Activated CD8-positive, alpha-beta memory T cell treated with anti-CD3 and anti-CD28 coated beads for 48 hours (primary cell): ENCODE measurements around the gene IL20RB.

Experiments
- DNase-seq, 3 experiments: peaks; one replicate each; pipeline ENCODE4 v3.0.0-alpha.2; 2020; ENCODE audit warnings: low read depth in 2 of 3, low spot score in 2 of 3

Gene IL20RB

GRCh38 chr3:136957751-136958288 is at the start of gene IL20RB:
Gene IL20RB (plus strand): TSS chr3:136957983. CDS start chr3:136958114, 131 bp downstream.
- DNase-seq: no peak

- no peak for DNase-seq
These were observed 49.5 kb upstream of the IL20RB start for GRCh38 chr3:136908297-136908696.

GRCh38 chr3:136909187-136909586 is 48.6 kb upstream of the IL20RB start:
- DNase-seq: no peak

GRCh38 chr3:136910697-136911096 is 47.1 kb upstream of the IL20RB start:
- no peak for DNase-seq

GRCh38 chr3:136913168-136913567 is 44.6 kb upstream of the IL20RB start:
- DNase-seq: no peak

- DNase-seq: no peak
These were observed 43.0 kb upstream of the IL20RB start for GRCh38 chr3:136914739-136915138.

GRCh38 chr3:136916223-136916622 is 41.6 kb upstream of the IL20RB start:
- DNase-seq: no peak

- DNase-seq: no peak
These were observed 37.8 kb upstream of the IL20RB start for GRCh38 chr3:136919799-136920580.

- no peak for DNase-seq
These were observed 36.7 kb upstream of the IL20RB start for GRCh38 chr3:136920904-136921611.

- no peak for DNase-seq
These were observed 32.2 kb upstream of the IL20RB start for GRCh38 chr3:136925425-136926190.

- no peak for DNase-seq
These were observed 29.5 kb upstream of the IL20RB start for GRCh38 chr3:136928240-136928639.

GRCh38 chr3:136929977-136930670 is 27.7 kb upstream of the IL20RB start:
- DNase-seq: no peak

- DNase-seq: no peak
These were observed 26.2 kb upstream of the IL20RB start for GRCh38 chr3:136931606-136932005.

GRCh38 chr3:136932523-136932922 is 25.3 kb upstream of the IL20RB start:
- no peak for DNase-seq

- DNase-seq: no peak
These were observed 24.6 kb upstream of the IL20RB start for GRCh38 chr3:136932978-136933772.

GRCh38 chr3:136937175-136937574 is 20.6 kb upstream of the IL20RB start:
- no peak for DNase-seq

GRCh38 chr3:136937851-136938250 is 19.9 kb upstream of the IL20RB start:
- DNase-seq: no peak

GRCh38 chr3:136938334-136938733 is 19.4 kb upstream of the IL20RB start:
- DNase-seq: no peak

- no peak for DNase-seq
These were observed 18.3 kb upstream of the IL20RB start for GRCh38 chr3:136939489-136939888.

GRCh38 chr3:136942803-136943202 is 15.0 kb upstream of the IL20RB start:
- no peak for DNase-seq
